AG08395 (cell line): ENCODE data around the gene CDS2.

Experiments used
- DNase-seq: peaks from one replicate; pipeline ENCODE4 v3.0.0; 2012; ENCODE audit warnings: mixed read lengths, low spot score

Gene CDS2

DNA sequence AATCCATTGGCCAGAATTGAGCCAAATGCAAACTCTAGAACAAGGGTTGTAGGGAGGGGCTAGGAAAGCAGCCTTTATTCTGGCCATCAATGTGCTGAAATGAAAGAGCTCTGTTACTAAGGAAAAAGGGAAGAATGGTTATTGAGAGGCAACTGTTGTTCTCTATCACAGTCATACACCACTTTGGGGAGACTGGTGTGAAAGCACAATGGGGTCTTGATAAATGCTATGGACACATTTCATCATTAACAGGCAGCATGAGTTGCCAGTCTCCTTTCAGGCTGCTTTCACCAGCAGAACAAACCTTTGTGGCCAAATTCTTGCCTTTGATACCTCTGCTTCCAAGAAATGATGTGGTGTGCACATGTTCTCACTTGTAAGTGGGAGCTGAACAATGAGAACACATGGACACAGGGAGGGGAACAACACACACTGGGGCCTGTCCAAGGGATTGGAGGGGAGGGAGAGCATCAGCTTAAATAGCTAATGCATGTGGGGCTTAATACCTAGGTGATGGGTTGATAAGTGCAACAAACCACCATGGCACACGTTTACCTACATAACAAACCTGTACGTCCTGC, 86.2 kb downstream of the CDS2 start:
- DNase-seq: no peak

DNA sequence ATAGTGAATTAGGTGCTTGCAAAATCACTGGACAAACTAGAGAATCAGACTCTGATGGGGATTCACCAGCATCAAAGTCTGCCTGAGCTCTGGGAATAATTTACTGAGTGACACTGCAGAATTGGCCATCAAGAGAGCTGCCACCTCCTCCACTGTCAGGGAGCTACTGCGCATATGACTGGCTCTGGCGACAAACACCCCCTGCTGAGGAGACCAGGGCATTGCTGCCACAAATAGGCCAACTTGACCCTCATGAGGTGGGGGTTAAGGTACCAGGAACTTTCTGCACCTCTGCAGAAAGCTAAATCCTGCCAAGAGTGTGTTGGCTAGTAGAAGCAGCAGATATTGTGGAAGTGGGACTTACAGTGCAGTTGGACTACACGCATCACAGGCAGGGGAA, 88.0 kb downstream of the CDS2 start:
- DNase-seq: no peak

DNA sequence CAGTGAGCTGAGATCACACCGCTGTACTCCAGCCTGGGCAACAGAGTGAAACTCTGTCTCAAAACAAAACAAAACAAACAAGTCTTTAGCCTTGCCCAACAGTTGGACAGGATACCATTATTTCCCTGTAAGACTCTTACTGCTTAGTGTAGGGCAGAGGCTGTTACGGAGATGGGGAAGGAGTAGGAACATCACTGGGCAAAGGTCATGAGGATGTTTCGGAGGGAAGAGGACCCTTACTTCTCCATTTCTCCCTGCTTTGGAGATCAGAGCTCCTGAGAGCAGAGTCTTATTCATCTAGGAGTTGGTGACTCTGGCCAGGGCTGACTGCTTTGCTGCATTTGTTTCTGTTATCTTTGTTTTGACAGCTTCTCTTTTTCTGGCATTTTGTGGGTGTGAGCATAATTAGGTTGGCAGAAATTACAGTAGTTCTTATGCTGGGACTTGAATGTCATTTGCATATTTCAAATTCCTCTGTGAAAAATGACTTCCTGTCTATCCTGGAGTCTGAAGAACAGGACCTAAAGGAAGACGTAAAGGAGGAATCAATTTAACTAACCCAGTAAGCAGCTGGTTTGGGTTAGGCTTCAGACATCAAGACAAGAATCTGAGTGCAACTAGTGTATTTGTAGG, 89.0 kb downstream of the CDS2 start:
- DNase-seq: peak; percentile 60

DNA sequence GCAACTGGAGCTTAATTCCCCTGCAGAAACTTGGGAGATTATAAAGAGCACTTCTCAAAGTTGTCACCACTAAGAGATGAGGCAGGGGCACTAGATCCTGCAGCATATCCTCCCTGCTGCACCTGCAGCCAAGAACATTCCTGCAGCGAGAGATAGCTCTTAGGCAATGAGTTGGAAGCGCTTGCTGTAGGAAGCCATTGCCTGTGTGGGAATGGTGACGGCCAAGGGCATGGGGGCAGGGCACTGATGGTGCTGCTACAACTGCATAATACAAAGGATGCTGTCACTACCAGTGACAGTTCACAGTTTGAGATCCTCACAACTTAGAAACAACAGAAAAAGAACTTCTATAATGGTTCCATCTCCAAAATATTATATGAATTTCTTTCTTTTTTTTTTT, 89.9 kb downstream of the CDS2 start:
- no peak for DNase-seq

DNA sequence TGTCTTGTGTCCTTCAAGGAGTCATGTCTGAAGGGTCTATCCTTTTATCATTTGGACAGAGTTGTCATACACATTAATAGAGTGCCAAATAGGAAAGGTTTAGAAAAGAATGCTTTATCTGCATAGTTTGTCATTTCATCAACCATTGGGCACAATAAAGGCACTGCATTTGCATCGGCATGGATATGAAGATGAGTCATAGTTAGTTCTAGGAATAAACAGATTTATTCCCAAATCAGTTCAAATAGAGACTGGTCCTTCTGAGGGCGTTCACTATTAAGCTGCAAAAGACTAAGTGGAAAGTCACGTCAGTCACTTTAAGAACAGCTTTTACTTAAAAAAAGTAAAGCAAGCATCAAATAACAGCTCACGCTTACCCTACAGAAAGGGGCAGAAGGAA, 90.8 kb downstream of the CDS2 start:
- no peak for DNase-seq

DNA sequence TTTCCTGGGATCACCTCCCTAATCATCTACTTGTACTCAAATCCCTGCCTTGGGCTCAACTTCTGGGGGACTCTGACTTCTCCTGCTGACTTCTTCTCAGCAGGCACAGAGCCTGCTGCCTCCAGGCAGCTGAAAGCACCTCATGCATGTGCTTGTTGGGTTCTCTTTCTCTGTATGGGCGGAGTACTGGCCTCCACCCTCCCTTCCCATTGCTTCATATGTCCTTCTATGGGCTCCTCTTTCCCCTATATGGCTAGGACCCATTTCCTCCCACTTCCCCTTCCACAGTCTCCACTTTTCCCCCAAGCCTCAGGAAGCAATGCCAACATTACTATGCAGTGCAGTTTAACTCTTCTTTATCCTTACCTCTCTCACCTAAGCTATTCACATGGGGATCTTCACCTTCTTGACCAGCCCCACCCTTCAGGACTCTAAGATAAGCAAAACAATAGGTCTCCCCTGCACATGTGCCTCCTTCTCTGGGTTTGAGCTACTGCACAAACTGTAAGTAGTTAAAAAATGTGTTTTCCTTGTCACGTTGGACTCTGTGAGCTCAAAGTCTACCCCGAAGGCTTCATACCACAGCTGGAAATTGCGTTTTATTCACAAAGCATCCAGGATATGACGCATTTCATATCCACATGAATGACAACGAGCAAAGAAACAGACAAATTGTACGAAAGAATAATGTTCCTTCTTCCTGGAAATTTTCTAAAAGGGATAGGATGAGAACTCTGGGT, 93.7 kb downstream of the CDS2 start:
- DNase-seq: no peak

DNA sequence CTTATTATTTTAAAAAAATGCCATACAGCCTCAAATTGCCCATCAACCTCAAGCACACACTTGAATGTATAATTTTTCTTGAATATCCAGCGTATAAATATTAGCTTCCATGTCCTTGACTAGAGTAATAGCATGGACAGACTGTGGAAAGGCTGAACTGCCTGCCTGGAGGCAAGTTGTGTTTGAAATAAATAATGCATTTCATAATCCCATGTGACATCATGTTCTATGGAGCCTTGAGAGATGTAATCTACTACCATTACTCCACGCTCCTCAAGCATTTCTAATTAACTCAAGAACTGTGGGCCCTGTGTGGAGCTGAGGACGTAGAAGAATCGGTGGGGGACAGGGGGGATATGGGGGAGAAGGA, 94.2 kb downstream of the CDS2 start:
- no peak for DNase-seq

DNA sequence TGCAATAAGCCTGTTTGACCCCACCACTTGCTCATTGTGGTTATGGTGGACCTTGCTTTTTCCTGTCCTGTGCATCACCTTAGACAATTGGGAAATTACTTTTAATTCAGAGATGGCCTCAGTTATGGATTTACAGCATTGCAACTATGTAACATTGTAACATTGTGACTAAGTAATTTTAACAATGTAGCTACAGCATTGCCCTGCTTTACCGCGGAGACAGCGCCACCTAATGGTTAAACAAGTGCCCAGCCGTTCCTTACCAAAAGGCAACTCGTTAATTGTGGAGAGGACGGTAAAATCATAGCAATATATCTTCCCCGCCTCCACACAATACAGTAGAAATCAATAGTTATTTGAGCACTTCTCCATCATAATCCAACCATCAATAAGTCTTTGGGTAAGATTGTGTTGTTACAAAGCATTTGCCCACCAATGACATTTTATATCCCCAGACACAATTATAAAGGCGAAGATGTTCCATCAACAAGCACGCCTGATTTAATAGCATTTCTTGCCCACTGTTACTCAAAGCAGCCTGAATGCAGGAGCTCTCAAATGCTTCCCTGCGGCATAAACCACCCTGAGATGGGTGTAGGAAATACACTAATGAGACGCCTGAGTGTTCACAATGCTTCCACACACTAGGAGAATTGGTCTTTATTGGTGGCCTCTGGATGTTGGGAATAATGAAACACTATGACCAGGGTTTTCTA, 96.3 kb downstream of the CDS2 start:
- DNase-seq: peak; percentile 84

DNA sequence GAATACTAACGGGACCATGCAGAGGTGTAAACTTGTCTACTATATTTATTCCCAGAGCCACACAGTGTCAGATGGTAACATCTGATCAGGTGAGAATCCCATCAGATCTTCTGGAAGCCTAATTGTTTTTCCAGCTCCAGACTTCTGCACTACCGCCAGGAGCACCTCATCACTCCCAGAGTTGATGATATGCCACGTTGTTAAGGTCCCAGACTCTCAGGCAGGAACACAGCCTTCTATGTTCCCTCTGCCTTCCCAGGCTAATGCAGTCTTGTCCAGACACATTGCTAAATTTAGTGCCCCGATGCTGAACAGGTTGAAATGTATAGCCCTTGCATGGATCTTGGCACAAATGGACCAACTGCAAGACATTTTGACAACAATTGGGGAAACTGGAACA, 103.7 kb downstream of the CDS2 start:
- DNase-seq: no peak

DNA sequence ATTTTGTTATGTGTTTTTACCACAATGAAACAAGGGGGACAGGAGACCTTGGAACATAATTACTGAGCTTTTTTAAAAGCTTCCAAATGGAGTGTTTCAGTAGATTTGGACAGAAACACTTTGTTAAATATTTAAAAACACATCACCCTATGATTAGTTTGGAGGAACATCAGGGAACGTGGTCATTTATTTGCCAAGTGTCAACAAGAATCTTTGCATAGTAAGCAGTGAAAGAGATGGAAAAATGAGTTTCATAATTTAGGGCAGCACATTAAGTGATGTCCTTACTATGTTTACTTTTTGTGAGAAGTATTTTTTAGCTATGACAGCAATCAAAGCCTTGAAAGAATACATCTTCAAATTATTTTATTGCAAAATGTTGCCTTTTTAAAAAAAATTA, 107.3 kb downstream of the CDS2 start:
- DNase-seq: no peak

DNA sequence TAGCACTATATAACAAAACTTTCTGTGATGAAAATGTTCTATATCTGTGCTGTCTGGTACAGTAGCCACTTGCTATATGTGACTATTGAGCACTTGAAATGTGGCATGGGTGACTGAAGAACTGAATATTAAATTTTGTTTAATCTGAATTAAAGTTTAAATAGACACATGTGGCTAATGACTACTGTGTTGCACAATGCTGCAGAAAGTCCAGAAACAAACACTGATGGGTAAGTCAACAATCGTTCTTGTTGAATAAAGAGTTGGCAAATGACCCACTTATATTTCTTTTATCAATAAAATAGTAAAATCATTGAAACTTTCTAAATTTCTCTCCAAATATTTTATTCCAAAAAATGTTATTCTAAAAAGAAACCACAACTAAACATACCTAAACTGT, 108.2 kb downstream of the CDS2 start:
- DNase-seq: no peak
